Adipocyte (in vitro differentiated cells): ENCODE data around the gene SLC35F4.
A peak's percentile ranks its signal among the peaks of the same experiment; 100 is the strongest.
"Not testable (repeated sequence)": the region's sequence is repeated elsewhere in the genome, so short reads cannot be mapped to it uniquely, and the experiment has no call there.

Experiments
- DNase-seq: peaks from one replicate; pipeline ENCODE4 v3.0.0-alpha.2; 2015; ENCODE audit warnings: low read depth
- H3K27me3 ChIP-seq: replicated peaks from 2 replicates; pipeline ENCODE4 v1.7.0; 2013; ENCODE audit warnings: mild to moderate bottlenecking, low read length, moderate library complexity; ENCODE audit not compliant: control insufficient read depth, insufficient read depth
- H3K36me3 ChIP-seq: 2 replicates; pipeline ENCODE4 v1.7.0; 2013; ENCODE audit warnings: low read length, mild to moderate bottlenecking, moderate library complexity; ENCODE audit not compliant: control insufficient read depth, insufficient read depth, severe bottlenecking
- H3K4me1 ChIP-seq: 2 replicates; pipeline ENCODE4 v1.7.0; 2013; ENCODE audit warnings: mild to moderate bottlenecking, low read length, moderate library complexity; ENCODE audit not compliant: control insufficient read depth, insufficient read depth
- H3K4me3 ChIP-seq: 2 replicates; pipeline ENCODE4 v1.7.0; 2013; ENCODE audit warnings: mild to moderate bottlenecking, low read length, moderate library complexity
- H3K9ac ChIP-seq: 2 replicates; pipeline ENCODE4 v1.7.0; 2013; ENCODE audit warnings: mild to moderate bottlenecking, low read length, moderate library complexity
- H3K9me3 ChIP-seq: 2 replicates; pipeline ENCODE4 v1.7.0; 2013; ENCODE audit warnings: mild to moderate bottlenecking, low read length, moderate library complexity; ENCODE audit not compliant: control insufficient read depth

The SLC35F4 gene

DNA sequence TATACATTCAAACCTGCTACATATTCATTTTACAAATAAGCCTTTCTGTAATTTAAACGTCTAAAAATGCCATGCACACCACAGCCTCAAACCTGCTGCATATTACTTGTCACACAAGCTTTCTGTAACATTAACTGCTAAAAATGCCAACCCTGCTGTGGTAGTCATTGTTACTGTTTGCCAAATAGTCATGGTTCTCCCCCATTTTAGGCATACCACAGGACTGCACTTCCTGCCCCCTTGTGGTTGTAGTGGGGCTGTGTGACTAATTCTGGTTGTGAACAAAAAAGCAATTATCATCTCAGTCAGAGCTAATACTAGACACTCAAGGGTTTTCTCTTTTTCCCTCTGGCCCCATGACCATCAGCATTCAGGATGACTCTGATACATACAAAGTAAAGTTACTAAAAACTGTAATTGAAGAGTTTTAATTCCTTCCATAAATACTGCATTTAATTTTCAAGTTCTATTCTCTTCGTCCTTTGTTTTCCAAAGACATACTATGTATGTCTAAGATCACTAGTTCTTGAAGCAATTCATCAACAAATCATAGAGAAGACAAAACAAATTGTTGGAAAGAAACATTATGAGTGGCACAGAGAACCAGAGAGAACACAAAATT lies 5.7 kb upstream of the SLC35F4 start:
- Histone ChIP-seq H3K9me3 (no peaks in the 10 kb centered on the region), H3K36me3 (no peaks in the 10 kb centered on the region), H3K4me1 (peaks cover 10% of the 10 kb centered on the region), H3K9ac (no peak overlapping the region), H3K4me3 (no peak overlapping the region), H3K27me3 (peaks cover under 1% of the 10 kb centered on the region)
- DNase-seq, result peak; percentile 51

- no peaks in the 10 kb centered on the region for H3K36me3 ChIP-seq
- H3K9ac ChIP-seq, result no peak overlapping the region
- no peak for DNase-seq
- peaks cover 7% of the 10 kb centered on the region for H3K27me3 ChIP-seq
- H3K4me3 ChIP-seq, result no peak overlapping the region
- H3K4me1 ChIP-seq, result peaks cover 10% of the 10 kb centered on the region
- H3K9me3 ChIP-seq, result no peaks in the 10 kb centered on the region
Observed at GRCh38 chr14:57870686-57871457, 5.0 kb upstream of the SLC35F4 start.

GRCh38 chr14:57869617-57870016 lies 3.7 kb upstream of the SLC35F4 start:
- Histone ChIP-seq H3K27me3 (peaks cover 9% of the 10 kb centered on the region), H3K36me3 (no peaks in the 10 kb centered on the region), H3K4me3 (no peak overlapping the region), H3K4me1 (peaks cover 10% of the 10 kb centered on the region), H3K9me3 (no peaks in the 10 kb centered on the region), H3K9ac (no peak overlapping the region)
- DNase-seq, result no peak

- Histone ChIP-seq H3K4me3 (peak overlapping the region; percentile 75), H3K27me3 (peaks cover 13% of the 10 kb centered on the region)
Observed at GRCh38 chr14:57866199-57866705, 360 bp upstream of the SLC35F4 start.

GRCh38 chr14:57865066-57865402 lies 858 bp downstream of the SLC35F4 start:
- Histone ChIP-seq H3K9ac (no peak overlapping the region), H3K27me3 (peaks cover 13% of the 10 kb centered on the region), H3K4me3 (peak overlapping the region; percentile 75), H3K4me1 (no peaks in the 10 kb centered on the region), H3K36me3 (no peaks in the 10 kb centered on the region), H3K9me3 (no peaks in the 10 kb centered on the region)
- DNase-seq, result no peak

More at GRCh38 chr14:57866199-57866705, 360 bp upstream of the SLC35F4 start:
- no peaks in the 10 kb centered on the region for H3K9me3 ChIP-seq
- H3K9ac ChIP-seq, result no peak overlapping the region
- H3K4me1 ChIP-seq, result peaks cover 6% of the 10 kb centered on the region
- no peak for DNase-seq
- no peaks in the 10 kb centered on the region for H3K36me3 ChIP-seq

GRCh38 chr14:57864659-57865058 lies 1.2 kb downstream of the SLC35F4 start:
- H3K9me3 ChIP-seq, result no peaks in the 10 kb centered on the region
- H3K36me3 ChIP-seq, result no peaks in the 10 kb centered on the region
- H3K4me3 ChIP-seq, result no peak overlapping the region
- DNase-seq, result no peak
- H3K27me3 ChIP-seq, result peaks cover 16% of the 10 kb centered on the region
- H3K4me1 ChIP-seq, result no peaks in the 10 kb centered on the region
- no peak overlapping the region for H3K9ac ChIP-seq

DNA sequence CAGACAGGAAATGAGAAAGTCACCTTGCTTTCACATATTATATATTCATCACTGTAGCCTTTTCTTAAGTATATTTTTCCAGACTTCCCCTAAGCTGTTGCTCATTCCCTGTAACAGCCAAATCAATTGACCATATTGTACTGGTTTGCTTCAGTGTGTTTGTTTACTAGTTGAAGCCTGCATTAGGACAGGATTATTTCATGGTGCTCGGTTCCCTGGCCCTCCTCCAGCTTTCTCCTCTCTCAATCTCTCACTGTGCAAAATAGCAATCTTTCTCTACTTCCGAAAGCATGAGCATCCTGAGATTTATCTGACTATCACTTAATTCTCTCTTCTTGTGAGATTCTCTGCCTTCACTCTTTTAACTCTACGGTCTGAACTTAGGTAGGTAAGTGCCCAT lies 2.4 kb downstream of the SLC35F4 start:
- Histone ChIP-seq H3K27me3 (peaks cover 17% of the 10 kb centered on the region), H3K4me1 (no peaks in the 10 kb centered on the region), H3K4me3 (no peak overlapping the region), H3K9me3 (no peaks in the 10 kb centered on the region), H3K9ac (no peak overlapping the region), H3K36me3 (no peaks in the 10 kb centered on the region)
- DNase-seq, result no peak

DNA sequence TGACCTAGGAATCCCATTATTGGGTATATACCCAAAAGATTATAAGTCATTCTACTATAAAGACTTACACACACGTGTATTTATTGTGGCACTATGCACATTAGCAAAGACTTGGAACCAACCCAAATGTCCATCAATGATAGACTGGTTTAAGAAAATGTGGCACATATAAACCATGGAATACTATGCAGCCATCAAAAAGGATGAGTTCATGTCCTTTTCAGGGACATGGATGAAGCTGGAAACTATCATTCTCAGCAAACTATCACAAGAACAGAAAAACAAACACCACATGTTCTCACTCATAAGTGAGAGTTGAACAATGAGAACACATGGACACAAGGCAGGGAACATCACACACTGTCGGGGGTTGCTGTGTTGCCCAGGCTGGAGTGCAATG lies 10.2 kb downstream of the SLC35F4 start:
- not testable (repeated sequence) for H3K4me3 ChIP-seq, H3K27me3 ChIP-seq, H3K9me3 ChIP-seq, H3K9ac ChIP-seq, DNase-seq, H3K36me3 ChIP-seq, H3K4me1 ChIP-seq

- Histone ChIP-seq H3K9ac (no peak overlapping the region), H3K27me3 (peaks cover under 1% of the 10 kb centered on the region), H3K9me3 (no peaks in the 10 kb centered on the region), H3K36me3 (no peaks in the 10 kb centered on the region), H3K4me1 (no peaks in the 10 kb centered on the region), H3K4me3 (no peak overlapping the region)
- no peak for DNase-seq
Observed at GRCh38 chr14:57854571-57854970, 11.3 kb downstream of the SLC35F4 start.

GRCh38 chr14:57851354-57851753 lies 14.5 kb downstream of the SLC35F4 start:
- no peaks in the 10 kb centered on the region for H3K27me3 ChIP-seq
- DNase-seq, result no peak

DNA sequence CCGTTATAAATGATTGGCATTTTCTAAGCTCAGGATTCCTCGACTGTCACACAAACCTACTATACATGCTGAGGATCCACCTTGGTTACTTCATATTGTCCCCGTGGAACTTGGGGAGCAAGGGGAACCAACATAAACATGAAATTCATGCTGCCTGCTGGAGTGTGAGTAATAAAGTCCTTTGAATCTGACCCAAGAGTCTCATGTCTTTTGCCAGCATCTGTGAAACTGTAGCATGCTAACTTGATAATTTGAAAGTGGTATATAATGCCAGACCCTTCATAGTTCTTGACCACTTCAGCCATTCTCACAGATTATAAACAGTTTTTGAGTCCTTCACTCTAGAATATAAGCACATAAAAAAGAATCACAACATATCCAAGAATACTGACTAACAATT lies 17.1 kb downstream of the SLC35F4 start:
- Histone ChIP-seq H3K27me3 (no peaks in the 10 kb centered on the region), H3K4me3 (no peak overlapping the region), H3K36me3 (no peaks in the 10 kb centered on the region), H3K4me1 (peaks cover 37% of the 10 kb centered on the region), H3K9ac (no peak overlapping the region), H3K9me3 (no peaks in the 10 kb centered on the region)
- DNase-seq, result no peak

More at GRCh38 chr14:57851354-57851753, 14.5 kb downstream of the SLC35F4 start:
- Histone ChIP-seq H3K4me1 (peaks cover 25% of the 10 kb centered on the region), H3K9me3 (no peaks in the 10 kb centered on the region), H3K4me3 (no peak overlapping the region), H3K9ac (no peak overlapping the region), H3K36me3 (no peaks in the 10 kb centered on the region)
